Testis (tissue), 2 donors: ENCODE results near the gene THADA.

Experiments used
- CTCF ChIP-seq, 3 experiments: fragments of 450-650 bp in 2 of 3; fragments of 200-600 bp in 1 of 3; sonication (generic) in 1 of 3; IDR thresholded peaks; one replicate each; pipeline ENCODE4 v1.5.1; 2016 to 2019; ENCODE audit warnings: antibody characterized with exemption in 3 of 3, mild to moderate bottlenecking in 2 of 3, moderate library complexity in 1 of 3
- POLR2A ChIP-seq: fragments of 450-650 bp; IDR thresholded peaks from one replicate; pipeline ENCODE4 v1.6.1; 2017; ENCODE audit warnings: antibody characterized with exemption, mild to moderate bottlenecking, moderate library complexity

DNA sequence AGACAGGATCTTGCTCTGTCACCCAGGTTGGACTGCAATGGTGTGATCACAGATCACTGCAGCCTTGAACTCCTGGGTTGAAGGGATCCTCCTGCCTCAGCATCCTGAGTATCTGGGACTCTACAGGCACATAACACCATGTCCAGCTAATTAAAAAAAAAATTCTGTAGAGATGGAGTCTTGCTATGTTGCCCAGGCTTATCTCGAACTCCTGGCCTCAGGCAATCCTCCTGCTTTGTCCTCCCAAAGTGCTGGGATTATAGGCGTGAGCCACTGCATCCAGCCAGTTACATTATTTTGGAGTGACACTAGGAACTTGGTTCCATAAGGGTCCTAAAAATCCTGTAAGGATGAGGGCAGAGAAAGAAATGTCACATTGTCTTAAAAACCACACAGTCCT is 280.4 kb downstream of the THADA start:
- TF ChIP-seq CTCF (IDR thresholded peaks at IDR 0.05) (no peak), POLR2A (no peak)
